Vagina (tissue), 2 donors: ENCODE measurements around the gene TOGARAM2.

Experiments
- CTCF ChIP-seq, 3 experiments: fragments of 450-650 bp in 2 of 3; fragments of 200-600 bp in 1 of 3; sonication (generic) in 1 of 3; IDR thresholded peaks; one replicate each; pipeline ENCODE4 v1.5.1; 2017 to 2019; ENCODE audit warnings: antibody characterized with exemption in 3 of 3, mild to moderate bottlenecking in 2 of 3, moderate library complexity in 2 of 3
- POLR2A ChIP-seq, 2 donors: fragments of 450-650 bp; IDR thresholded peaks; one replicate each; pipeline ENCODE4 v1.6.1; 2017; ENCODE audit warnings: antibody characterized with exemption in 2 of 2, mild to moderate bottlenecking in 2 of 2, moderate library complexity in 2 of 2
- POLR2AphosphoS5 ChIP-seq, 2 donors: sonication (generic); formaldehyde crosslinking; IDR thresholded peaks; one replicate each; pipeline ENCODE4 v1.9.0; 2017; ENCODE audit warnings: antibody characterized with exemption in 2 of 2, mild to moderate bottlenecking in 2 of 2, low read depth in 1 of 2; ENCODE audit not compliant: insufficient read depth in 1 of 2

GRCh38 chr2:29024882-29025430 is 43.9 kb downstream of the TOGARAM2 start:
- TF ChIP-seq POLR2A (IDR thresholded peaks at IDR 0.05), result no peak
- no peak for TF ChIP-seq CTCF (IDR thresholded peaks at IDR 0.05)
- no peak for TF ChIP-seq POLR2AphosphoS5 (IDR thresholded peaks at IDR 0.05; ENCODE audit: insufficient read depth in 1 of 2, low read depth in 1 of 2)
